Skeletal muscle cell (primary cell): ENCODE data around the gene CSMD2.

Source experiments
- DNase-seq: peaks from one replicate; pipeline ENCODE4 v3.0.0-alpha.2; 2010; ENCODE audit warnings: low read depth
- H3K4me3 ChIP-seq: 2 replicates; pipeline ENCODE4 v1.5.1; 2011; ENCODE audit warnings: low read depth, mild to moderate bottlenecking, control low read depth, low read length, moderate library complexity

The CSMD2 gene

GRCh38 chr1:33617451-33617850 is 547.6 kb downstream of the CSMD2 start:
- DNase-seq, result no peak
- no peak overlapping the region for H3K4me3 ChIP-seq

DNA sequence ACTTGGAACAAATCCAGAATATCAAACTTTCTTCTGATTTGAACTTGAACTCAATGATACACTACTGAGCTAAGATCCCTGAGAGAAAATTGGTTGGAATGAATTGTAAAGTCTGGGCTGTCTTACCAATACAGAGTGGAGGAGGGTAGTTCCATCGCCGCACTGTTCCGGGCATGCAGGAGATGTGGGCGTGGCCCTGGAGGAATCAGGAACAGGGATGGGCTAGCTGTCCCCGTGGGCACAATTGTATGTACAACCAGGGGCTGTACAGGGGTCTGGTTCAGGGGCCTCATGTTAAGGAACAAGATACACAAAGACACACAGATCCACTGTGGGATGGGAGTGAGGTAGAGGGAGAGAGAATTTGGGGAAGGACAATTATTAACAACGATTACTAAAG is 548.2 kb downstream of the CSMD2 start:
- DNase-seq, result no peak
- no peak overlapping the region for H3K4me3 ChIP-seq

GRCh38 chr1:33615546-33615945 is 549.5 kb downstream of the CSMD2 start:
- H3K4me3 ChIP-seq, result no peak overlapping the region
- no peak for DNase-seq

GRCh38 chr1:33610864-33611455 is 554.1 kb downstream of the CSMD2 start:
- no peak overlapping the region for H3K4me3 ChIP-seq
- no peak for DNase-seq

DNA sequence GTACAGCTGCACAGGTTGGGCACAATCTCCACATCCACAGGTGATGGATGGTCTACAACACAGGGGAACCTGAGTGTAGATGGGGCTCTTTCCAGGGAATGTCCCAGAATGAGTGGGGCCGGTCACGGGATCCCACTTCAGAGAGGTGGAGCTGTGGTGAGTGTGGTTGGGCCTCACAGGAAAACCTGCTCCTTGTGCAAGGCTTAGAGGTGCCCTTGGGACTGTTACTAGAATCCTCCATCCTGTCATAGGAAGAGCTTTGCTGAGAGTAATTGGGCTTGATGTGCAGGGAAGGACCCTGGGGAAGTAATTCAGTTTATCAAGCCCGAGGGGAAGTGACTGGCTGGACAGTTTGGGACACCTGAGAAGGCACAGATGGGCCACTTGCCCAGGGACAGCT is 554.6 kb downstream of the CSMD2 start:
- no peak overlapping the region for H3K4me3 ChIP-seq
- no peak for DNase-seq

DNA sequence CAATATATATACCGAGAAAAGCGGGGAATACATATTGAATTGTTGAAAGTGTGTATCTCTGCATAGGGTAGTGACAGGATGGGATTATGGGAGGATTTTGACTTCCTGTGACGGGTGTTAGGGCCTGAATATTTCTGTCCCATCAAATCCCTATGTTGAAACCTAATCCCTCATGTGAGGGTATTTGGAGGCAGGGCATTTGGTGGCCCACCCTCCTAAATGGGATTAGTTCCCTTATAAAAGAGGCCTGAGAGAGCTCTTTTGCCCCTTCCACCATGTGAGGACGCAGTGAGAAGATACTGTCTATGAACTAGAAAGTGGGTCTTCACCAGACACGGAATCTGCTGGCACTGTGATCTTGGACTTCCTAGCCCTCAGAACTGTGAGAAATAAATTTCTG is 555.3 kb downstream of the CSMD2 start:
- DNase-seq, result no peak
- no peak overlapping the region for H3K4me3 ChIP-seq

DNA sequence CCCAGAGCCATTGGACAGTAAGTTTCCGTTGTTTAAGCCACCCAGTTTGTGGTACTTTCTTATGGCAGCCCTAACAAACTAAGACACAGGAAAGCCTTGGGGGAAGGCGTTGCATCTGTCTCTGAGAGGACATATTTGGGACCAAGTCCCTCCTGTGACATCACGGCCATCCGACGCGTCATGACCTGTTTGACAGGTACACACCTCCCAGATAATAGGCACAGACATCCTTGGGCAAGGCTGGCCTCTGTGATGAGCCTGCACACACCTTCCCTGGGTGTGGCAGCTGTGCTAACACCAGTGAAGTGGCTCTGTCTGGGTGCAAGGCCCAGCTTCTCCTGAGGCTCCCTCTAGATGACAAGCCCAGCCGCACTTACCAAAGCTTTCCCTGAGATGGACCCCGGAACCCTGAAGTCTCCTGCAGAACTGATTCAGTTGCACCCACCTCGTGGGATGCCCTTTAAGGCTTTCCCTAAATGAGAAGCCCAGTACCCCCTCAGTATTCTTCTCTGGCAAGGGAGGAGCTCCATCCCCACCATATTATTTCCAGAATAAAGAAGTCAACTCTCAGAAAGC is 556.1 kb downstream of the CSMD2 start:
- no peak for DNase-seq
- H3K4me3 ChIP-seq, result no peak overlapping the region

DNA sequence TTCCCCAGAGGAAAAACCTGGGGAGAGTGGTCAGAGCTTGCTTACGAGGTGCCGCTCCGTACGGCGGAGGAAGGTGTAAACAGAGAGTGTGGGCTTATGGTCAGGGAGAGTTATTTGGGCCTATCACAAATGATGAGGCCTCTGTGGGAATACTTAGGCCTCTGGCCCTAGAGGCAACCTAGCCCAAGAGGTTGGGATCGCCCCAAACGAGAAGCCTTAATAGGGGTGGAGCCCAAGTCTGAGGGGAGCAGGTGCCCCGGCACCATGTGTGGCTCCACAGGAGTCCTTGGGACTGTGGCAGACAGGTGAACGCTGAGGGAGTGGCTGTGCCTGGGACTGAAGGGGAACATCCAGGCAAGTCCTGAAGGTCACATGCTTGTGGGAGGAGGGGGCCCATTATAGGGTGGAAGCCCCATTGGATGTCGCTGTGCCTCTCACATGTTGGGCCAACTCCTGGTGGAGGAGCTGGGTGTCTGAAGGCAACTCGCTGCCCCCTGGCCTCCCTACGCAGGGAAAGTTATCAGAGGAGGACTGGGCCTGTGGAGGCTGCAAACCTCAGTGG is 557.5 kb downstream of the CSMD2 start:
- no peak overlapping the region for H3K4me3 ChIP-seq
- DNase-seq, result no peak

- no peak overlapping the region for H3K4me3 ChIP-seq
- no peak for DNase-seq
Observed at GRCh38 chr1:33606272-33606671, 558.8 kb downstream of the CSMD2 start.

DNA sequence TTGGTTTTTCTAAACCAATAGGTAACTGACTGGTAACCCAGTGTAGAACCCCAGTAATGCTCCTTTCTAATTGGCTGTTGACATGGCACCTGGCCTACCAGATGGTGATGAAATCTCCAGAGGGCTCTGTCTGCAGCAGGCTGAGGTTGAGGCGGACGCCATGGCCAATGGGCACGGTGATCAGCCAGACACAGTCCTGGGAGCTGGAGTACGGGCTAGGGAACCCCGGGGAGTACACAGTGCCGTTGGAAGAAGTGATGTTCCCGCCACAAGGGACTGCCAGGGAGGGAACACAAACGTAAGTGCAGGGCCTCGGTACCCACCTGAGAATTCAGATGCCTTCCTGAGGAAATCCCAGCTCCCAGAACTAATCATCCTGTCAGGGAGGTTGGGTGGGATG is 562.8 kb downstream of the CSMD2 start:
- DNase-seq, result no peak
- no peak overlapping the region for H3K4me3 ChIP-seq

GRCh38 chr1:33601751-33602150 is 563.3 kb downstream of the CSMD2 start:
- DNase-seq, result no peak
- H3K4me3 ChIP-seq, result no peak overlapping the region

DNA sequence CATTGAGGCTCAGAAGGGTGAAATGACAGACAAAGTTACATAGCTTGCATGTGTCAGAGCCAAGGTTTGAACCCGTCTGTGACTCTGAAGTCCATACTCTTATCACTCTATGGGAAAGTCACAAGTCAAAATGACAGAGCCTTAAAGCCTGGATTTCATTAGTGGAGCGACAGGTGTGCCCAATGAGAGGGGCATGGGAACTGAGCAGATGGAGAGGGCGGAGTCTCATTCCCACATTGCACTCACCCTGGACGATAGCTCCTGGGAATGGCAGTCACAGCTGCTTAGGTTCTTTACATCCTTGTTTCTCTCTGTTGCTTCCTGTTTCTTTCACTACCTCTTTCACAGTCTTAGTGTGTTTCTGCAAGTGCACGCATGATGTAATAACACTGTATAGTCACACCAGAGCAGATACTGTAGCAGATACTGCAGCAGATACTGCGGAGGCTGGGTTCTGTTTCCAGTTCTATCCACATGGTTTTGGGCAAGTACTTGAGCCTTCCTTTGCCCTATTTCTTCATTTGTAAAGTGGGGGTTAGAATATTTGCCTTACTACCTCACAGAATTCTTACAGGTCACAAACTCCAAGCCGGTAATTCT is 565.4 kb downstream of the CSMD2 start:
- H3K4me3 ChIP-seq, result no peak overlapping the region
- no peak for DNase-seq

DNA sequence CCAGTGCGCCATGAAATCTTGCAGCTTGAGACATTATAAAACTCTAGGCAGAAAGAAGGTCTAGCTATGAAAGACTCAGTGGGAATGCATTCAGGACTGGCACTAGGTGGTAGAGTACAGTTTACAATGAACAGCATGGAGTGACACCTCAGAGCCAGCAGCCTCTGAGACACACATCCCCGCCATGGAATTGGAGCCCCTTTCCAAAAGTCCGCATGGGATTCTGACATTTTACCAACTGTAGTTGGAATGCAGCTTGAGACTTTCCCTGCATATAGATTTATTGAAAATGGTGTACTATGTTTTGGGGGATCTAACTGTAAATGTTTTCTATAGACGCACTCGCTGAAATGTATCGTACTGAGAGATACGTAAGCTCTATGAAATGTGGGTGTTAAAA is 576.3 kb downstream of the CSMD2 start:
- H3K4me3 ChIP-seq, result no peak overlapping the region
- DNase-seq, result no peak

- no peak for DNase-seq
- H3K4me3 ChIP-seq, result no peak overlapping the region
Observed at GRCh38 chr1:33586795-33587194, 578.2 kb downstream of the CSMD2 start.

GRCh38 chr1:33586106-33586505 is 578.9 kb downstream of the CSMD2 start:
- DNase-seq, result peak; percentile 10
- H3K4me3 ChIP-seq, result no peak overlapping the region

GRCh38 chr1:33583567-33583966 is 581.5 kb downstream of the CSMD2 start:
- DNase-seq, result no peak
- H3K4me3 ChIP-seq, result no peak overlapping the region

- no peak for DNase-seq
- no peak overlapping the region for H3K4me3 ChIP-seq
Observed at GRCh38 chr1:33578557-33579448, 586.2 kb downstream of the CSMD2 start.

DNA sequence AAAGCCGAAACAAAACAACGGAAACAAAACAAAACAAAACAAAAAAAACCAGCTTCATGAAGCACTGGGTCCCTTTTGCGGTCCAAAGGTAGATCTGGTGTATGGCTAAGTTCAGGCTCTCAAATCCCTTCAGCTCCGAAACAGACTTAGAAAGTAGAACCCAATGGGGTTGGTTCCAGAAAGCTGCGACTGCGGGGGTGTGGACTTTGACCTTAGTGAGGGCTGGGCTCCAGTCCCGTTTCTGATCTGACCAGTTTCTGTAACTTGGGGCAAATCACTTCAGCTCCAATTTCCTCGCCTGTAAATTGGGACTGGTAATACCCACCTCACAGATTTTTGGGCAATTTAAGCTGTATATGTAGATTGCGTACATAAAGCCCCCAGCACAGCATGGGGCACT is 587.4 kb downstream of the CSMD2 start:
- DNase-seq, result no peak
- H3K4me3 ChIP-seq, result no peak overlapping the region

- no peak for DNase-seq
- H3K4me3 ChIP-seq, result no peak overlapping the region
Observed at GRCh38 chr1:33576821-33577599, 588.0 kb downstream of the CSMD2 start.
